Colon (tissue), 2 donors: Measurements from ENCODE around the gene ZNF484.
"Not testable (repeated sequence)": the region's sequence is repeated elsewhere in the genome, so short reads cannot be mapped to it uniquely, and the experiment has no call there.

ENCODE experiments used
- FAIRE-seq: peaks from 2 replicates; lab custom pipeline; 2012; peaks lifted over from hg19 to GRCh38; lab: Jason Lieb, UNC
- donor health status: control.
- donor health status: control.

ZNF484 gene

DNA sequence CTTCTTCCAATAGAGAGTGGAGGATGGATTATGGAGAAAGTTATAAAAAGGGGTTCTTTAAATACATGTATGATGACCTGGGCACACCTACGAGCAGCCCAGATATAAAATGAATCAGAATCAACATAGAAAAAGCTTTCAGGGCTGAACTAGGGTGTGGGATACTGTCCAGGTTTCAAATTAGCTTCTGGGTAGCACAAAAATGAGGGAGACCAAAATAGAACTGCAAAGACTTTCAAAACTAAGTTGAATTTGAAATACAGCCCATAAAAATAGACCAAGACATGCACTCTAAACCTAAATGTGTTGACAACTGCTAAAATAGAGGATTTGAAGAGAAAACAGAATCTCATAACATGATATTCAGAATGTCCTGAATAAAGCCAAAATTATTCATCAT lies 17.0 kb downstream of the ZNF484 start:
- FAIRE-seq = no peak

DNA sequence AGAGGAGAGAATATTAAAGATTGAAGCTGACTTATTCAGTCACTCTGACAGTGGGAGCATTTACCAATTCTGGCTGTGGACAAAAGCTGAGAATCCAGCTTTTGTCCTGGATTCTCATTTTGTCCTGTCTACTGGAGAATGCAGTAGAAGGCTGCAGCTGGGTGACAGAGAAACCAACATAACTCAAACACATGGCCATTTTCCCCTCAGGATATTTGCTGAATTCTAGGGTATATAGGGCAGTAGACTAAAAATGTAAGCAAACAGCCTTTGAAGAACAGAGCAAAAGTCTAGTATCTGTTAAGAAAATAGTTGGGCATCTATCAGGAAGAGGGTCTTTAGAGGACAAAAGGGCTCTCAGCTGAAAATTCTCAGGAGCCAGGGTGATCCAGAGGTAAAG lies 20.6 kb downstream of the ZNF484 start:
- FAIRE-seq = no peak

DNA sequence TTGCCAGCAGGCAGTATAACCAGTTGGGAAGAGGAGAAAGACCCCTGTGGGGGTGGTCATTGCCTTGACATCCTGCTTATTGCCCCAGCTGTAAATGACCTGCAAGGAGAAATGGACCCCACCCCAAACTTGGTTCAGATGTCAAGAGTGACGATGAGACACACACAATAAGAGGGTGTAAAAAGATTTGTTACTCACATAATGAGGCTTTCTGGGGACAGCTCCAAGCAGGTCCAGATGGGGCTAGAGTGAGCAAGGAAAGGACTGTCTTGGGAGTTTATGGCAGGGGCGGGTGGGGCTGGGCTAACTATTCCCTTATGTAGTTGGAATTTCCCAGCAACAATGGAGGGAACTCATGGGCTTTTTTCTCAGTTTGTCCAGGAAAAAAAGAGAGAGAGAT lies 24.1 kb downstream of the ZNF484 start:
- no peak for FAIRE-seq

DNA sequence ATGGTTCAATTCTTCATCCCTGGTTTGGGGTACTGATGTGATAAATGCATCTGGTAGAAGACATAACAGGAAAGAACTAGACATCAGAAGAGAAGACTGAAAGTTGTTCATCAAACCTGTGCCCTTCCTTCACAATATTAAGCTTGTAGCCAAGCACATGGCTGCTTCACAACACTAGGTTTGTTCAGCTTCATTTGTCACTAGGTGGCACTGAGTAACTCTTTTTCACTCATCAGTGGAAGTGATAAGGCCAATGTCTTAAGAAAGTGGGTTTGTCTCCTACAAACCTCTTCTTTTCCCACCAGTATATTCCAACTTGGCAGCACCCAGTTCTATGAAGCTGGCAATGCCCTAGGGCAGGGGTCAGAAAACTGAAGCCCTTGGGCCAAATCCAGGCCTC lies 26.9 kb downstream of the ZNF484 start:
- no peak for FAIRE-seq

DNA sequence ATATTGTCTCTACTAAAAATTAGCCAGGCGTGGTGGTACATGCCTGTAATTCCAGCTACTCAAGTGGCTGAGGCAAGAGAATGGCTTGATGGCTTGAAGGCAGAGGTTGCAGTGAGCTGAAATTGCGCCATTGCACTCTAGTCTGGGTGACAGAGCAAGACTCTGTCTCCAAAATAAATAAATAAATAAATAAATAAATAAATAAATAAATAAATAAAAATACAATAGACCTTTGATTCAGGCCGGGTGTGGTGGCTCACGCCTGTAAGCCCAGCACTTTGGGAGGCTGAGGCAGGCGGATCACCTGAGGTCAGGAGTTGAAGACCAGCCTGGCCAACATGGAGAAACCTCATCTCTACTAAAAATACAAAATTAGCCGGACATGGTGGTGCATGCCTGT lies 29.1 kb downstream of the ZNF484 start:
- not testable (repeated sequence) for FAIRE-seq

DNA sequence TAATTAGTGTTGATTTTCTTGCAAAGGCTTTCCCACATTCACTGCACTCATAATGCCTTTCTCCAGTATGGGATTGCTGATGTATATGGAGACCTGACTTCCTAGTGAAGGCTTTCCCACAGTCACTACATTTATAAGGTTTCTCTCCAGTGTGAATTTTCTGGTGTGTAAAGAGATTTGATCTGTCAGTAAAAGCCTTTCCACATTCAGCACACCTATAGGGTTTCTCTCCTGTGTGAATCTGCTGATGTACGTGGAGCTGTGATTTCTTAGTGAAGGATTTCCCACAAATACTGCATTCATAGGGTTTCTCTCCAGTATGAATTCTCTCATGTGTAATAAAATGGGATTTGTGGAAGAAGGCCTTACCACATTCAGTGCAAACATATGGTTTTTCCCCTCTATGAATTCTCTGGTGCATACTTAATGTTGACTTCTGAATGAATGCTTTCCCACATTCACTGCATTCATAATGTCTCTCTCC lies 31.1 kb downstream of the ZNF484 start:
- no peak for FAIRE-seq

DNA sequence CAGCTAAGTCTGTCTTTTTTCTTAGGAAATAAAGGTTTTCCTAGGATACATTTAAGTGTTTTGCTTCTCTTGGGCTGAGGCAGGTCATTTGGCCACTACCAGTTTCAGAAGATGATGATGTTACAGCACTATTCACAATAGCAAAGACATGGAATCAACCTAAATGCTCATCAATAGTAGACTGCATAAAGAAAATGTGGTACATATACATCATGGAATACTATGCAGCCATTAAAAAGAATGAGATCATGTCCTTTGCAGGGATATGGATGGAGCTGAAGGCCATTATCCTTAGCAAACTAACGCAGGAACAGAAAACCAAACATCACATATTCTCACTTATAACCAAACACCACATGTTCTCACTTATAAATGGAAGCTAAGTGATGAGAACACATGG lies 39.4 kb downstream of the ZNF484 start:
- not testable (repeated sequence) for FAIRE-seq

DNA sequence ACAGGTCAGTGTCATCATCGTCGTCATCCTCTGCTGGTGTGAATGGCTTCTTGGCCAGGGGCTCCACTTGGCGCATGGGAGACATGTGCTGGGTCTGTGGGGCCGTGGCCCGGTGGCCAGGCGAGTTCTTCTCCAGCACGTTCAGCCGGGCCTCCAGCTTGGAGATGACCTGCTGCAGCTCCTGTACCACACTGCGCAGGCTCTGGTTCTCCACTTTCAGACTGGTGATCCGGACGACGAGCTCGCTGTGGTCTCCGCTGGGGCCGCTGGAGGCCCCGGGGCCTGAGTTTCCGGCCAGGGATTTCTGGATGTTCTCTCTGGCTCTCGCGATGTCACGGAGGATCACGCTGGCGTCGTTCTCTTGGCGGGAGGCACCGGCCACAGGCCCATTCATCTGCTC lies 40.6 kb downstream of the ZNF484 start:
- no peak for FAIRE-seq

DNA sequence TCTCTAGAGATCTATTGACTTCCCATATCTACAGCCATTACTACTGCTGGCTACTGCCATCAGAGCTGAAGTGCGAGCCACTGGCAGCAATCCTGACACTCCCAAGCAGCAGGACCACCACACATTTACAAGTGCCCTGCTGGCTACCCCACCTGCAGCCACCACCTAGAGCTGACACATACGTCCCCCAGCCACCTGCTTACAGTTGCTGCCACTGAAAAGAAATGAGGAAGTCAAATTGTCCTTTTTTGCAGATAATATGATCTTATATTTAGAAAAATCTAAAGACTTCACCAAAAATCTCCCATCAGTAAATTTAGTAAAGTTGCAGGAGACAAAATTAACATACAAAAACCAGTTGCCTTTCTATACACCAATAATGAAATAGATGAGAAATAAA lies 48.4 kb downstream of the ZNF484 start:
- FAIRE-seq = no peak

DNA sequence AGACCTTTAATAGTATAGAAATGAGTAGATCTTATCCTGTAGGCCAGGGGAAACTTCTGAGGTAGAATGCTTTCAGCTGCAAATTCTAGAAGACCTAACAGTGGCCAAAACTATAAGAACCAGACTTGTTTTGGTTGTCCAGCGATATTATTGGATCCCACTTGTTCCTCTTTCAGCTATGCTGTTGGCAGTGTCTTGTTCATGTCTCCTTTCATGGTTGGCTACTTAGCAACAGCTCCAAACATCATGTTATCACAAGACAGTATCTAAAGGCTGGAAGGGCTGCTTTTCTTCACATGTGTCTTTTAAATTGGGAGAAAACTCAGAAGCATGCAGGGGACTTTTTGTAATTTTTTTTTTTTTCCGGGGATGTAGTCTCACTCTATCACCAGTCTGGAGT lies 52.8 kb downstream of the ZNF484 start:
- FAIRE-seq = not testable (repeated sequence)

DNA sequence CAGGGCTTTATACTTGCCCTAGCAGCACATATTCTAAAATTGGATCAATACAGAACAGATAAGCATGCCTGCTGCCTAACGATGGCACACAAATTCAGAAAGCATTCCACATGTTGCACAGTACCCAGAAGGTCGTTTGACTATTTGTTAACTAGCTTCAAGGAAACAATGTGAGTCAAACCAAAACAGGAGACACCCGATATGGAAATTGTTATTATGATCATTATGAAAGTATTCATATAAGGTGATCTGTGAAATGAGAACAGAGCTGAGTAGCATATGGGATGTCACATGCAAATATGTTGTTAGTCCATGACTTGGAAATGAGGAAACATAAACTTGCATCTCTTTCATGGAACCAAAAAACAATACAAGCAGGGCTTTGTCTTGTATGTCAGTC lies 56.9 kb downstream of the ZNF484 start:
- no peak for FAIRE-seq

DNA sequence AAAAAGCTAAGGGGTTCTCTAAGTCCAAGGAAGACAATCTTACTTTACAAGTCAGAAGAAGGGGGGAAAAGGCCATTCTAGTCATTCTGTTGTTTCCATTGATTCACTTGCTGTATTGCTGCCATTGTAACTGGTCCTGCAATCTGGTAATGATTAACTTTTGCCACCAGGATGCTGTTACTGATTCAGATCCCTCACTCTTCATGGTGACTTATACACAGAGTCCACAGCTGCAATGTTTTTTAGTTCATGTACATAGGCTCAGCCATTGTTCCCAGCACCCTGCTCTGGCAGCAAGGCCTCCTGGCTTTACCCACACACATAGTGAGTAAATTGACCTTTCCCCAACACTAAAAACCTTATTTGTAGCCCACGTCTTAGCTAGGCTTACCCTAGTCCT lies 57.9 kb downstream of the ZNF484 start:
- not testable (repeated sequence) for FAIRE-seq

DNA sequence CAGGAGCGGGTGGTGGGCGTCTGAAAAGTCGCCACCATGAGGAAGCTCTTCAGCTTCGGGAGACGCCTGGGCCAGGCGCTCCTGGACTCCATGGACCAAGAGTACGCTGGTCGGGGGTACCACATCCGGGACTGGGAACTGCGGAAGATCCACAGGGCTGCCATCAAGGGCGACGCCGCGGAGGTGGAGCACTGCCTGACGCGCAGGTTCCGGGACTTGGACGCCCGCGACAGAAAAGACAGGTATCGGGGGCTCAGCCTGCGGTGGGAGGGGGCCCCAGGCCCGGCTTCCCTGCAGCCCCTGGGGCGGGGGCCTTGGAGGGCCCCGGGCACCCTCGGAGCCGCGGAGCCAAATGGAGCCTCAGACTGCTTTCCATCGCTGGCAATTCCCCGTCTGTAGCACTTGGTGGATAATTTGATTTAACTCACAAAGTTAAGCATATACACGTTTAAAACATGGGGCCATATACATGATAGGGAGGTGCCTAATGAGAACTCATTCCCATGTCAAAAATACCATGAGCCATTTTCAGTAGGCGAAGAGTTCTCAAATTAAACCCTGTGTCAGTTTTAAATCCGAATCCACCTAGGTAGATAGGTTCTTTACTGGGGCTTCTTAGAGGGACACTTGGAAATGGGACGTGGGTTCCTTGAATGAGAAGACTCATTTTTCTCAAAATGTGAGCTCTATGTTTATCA lies 68.1 kb downstream of the ZNF484 start:
- FAIRE-seq = not testable (repeated sequence)

DNA sequence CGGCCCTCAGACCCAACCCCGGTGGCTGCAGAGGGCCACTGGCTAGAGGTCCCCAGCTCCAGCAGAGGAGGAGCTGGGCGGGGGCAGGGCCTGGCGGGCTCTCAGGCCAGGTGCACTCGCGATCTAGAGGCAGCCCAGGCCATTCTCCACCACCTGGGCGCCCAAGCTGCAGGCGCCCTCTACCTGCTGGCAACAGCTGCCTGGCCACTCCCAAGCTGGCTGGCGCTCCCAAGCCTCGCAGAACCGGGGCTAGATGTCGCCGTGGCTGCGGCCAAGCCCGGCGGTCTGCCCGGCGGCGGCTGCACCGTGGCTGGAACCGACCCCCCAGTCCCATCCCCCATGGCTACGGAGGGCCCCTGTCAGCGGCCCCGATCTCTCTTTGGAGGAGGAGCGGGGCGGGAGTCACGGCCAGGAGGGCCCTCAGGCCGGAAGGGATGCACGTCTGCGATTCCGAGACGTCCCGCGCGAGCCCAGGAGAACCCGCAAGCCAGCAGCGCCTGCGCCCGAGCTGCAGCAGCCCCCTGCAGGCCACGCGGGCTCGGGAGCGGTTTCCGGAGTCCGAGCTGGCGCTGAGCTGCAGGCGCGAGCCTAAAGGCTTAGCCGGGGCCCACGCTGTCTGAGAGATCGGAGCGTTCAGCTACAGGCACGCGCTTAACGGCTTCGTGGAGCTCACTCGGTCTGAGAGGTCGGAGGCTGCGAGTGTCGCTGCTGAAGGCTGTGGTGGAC lies 68.9 kb downstream of the ZNF484 start:
- no peak for FAIRE-seq

DNA sequence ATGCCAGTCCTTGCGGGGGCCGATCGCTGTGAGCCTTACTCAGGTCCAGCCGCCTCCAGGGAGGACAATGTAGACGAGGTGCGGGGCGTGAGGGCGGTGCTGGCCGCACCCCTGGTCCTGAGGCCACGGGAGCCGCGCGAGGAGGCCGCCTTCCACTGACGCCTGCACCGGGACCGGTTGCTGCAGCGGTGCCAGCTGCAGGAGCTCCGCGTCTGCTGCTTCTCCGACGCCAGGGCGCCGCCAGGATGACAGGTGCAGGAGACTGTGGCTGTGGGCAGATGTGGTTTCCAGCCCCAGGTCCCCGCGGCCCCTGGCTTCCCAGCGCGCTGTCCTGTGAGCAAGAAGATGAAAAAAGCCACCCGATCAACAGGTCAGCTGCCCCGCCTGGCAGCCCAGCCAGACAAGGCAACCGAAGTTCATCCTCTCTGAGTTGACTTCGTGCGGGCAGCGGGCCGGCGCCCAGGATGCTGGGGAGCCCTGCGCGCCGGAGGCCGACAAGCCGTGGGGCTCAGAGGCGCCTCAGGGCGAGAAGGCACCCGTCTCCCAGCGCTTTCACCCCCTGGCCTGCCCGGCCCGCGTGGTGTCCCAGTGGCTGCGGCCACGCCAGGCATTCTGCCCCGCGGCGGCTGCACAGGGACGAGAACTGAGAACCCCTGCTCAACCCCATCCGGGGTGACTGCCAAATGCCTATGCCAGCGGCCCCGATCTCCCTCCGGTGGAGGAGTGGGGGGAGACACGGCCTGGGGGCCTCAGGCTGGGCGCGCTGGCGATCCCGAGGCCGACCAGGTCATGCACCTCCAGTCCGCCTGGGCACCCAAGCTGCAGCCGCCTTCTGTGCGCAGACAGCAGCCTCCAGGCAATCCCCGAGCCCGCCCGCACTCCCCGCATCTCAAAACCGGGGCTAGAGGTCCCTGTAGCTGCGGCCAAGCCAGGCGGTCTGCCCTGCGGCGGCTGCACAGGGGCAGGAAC lies 69.8 kb downstream of the ZNF484 start:
- no peak for FAIRE-seq

DNA sequence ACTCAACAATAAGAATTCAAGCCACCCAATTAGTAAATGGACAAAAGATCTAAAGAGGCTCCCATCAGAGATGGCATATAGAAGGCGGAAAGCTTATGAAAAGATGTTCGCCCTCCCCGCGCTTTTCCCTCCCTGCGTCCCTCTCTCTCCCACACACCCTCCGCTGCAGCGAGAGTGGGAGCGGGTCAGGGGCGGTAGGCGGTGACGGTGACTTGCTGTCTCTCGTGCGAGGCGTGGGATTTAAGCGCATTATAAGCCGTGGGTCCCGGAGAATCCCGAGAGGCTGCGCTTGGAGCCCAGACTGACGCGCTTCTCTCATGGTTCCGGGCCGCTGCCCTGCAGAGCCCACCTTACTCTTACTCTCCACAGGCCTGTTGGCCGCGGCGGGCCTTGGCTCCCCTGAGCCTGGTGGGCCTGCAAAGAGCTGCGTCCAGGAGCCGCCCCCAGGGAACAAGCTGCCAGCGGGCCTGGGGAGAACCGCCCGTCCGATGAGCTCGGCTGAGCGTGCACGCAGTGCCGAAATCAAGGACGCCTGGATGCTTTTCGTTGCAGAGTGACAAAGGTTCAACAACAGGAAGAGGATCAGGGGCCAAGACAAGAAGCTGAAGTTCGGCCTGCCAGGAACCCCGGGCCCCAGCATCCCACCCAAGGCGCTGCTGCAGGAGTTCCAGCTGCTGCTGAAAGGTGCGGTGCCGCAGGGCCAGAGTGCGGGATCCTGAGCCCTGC lies 70.6 kb downstream of the ZNF484 start:
- FAIRE-seq = no peak

DNA sequence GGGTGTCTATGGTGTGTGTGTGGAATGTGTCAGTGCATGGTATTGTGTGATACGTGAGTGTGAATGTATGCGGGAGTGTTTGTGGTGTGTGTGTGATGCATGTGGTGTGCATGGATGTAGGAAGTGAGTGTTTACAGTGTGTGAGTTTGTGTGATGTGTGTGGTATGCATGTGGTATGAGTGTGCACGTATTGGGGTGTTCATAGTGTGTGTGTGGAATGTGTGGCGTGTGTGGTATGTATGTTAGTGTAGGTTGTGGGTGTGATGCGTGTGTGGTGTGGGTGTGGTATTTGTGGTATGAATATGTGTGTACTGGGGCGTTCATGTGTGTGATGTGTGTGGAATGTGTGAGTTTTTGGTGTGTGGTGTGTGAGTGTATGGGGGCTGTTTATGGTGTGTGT lies 73.1 kb downstream of the ZNF484 start:
- no peak for FAIRE-seq

DNA sequence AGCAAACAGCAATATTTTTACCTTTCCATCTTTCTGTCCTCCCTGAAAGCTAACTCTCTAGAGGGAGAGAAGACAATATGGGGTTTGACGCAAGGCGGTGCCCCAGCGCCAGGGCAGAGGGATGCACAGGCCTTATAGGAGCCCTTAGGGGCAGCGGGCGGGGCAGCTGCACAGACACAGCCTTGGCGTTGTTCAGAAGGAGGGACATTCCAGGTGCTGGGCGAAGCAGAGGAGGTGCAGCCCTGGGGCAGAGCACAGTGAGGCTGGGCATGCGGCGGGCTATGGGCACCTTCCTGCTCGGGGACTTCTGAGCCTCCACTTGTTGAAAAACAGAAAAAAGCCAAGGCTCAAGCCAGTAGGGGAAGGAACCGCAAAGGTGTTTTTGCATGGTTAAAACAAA lies 79.5 kb downstream of the ZNF484 start:
- no peak for FAIRE-seq

DNA sequence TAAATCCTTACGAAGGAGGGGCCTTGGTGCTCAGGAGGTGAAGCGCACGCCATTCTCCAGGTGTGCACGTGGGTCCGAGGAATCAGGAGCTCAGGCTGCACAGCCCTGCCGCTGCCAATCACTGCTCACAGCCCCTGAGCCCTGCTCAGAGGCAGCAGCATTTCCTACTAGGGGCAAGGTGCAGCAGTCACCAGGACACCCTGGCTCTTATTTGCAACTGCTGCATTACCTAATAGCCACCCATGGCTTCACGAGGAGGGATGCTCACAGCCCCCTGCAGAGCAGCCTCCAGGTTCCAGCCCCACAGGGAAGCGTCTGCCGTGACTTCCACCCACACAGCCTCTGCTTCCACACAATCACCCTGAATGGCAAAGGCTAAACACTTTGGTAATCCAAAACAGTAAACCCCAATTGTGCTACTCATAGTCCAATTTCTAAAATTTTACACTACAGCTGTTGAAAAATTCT lies 81.5 kb downstream of the ZNF484 start:
- FAIRE-seq = not testable (repeated sequence)

DNA sequence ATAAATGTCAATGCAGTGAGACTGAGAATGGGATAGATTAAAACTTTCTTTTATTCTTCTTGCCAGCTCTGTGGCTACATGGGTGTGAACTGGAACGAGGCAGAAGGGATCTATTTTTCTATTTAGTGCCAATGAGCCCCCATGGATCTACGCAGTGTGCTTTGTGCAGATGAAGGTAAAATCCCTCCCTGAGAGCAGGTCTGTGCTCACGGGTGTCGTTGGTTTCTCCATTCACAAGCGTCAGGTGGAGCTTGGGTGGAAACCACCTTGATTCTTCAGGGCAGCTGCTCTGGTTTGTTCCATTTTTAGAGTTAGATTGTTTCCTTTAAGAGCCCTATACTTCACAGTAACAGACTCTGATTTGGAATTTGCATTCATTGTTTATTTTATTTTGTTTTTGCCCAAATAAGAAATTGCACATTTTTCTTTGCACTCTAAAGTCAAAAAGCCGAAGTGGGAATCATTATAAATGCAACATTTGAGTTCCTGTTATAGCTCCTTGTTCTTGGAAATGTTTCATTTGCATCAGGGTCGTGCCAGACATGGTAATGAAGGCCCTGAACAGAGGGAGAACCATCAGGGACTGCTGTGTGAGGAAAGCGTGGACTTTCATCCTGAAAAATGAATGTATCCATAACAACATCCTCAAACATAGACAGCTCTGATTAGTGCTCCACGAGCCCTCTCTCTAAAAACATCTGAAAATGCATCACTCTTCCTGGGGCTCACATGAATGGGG lies 82.1 kb downstream of the ZNF484 start:
- FAIRE-seq = no peak
